PC-9 (cell line): ENCODE measurements around the gene AXIN2. TPM values are rescaled to one million over a fixed set of nuclear protein-coding genes. Genes with fewer than 3 reads are reported as not detected.

Source experiments
- BruUV-seq: library from RNA; stranded (reverse); fragments of 400-500 nt; replicated peaks from 2 replicates; lab custom pipeline; 2021; lab: Mats Ljungman, UMichigan
- CTCF ChIA-PET: fragments of 300-600 bp; sonication (Branson Sonifier 250); formaldehyde crosslinking; loops from one replicate; lab custom pipeline; 2022; ENCODE audit warnings: antibody characterized with exemption; lab: Charles Lee
- POLR2A ChIA-PET: fragments of 300-600 bp; sonication (Branson Sonifier 250); formaldehyde crosslinking; loops from one replicate; lab custom pipeline; 2022; ENCODE audit warnings: antibody characterized with exemption; ENCODE audit not compliant: unreplicated experiment; lab: Charles Lee
- DNase-seq, 2 experiments: peaks; one replicate each; pipeline versions ENCODE4 v3.0.0 to v3.0.0-alpha.2; 2015 to 2022; ENCODE audit warnings: mixed read lengths in 1 of 2
- H2AFZ ChIP-seq: fragments of 200-600 bp; sonication (generic); 2 replicates; pipeline ENCODE4 v1.8.1; 2017; ENCODE audit warnings: antibody characterized with exemption
- H3F3A ChIP-seq: fragments of 200-600 bp; sonication (generic); 2 replicates; pipeline ENCODE4 v1.8.1; 2017; ENCODE audit warnings: antibody characterized with exemption, mild to moderate bottlenecking, low read depth; ENCODE audit not compliant: insufficient read depth
- H3K27ac ChIP-seq: fragments of 200-600 bp; sonication (generic); 2 replicates; pipeline ENCODE4 v1.6.1; 2016; ENCODE audit warnings: mixed run types
- H3K27me3 ChIP-seq: fragments of 200-600 bp; sonication (generic); 2 replicates; pipeline ENCODE4 v1.6.1; 2016; ENCODE audit warnings: low read depth, mixed run types; ENCODE audit not compliant: insufficient read depth
- H3K36me3 ChIP-seq: fragments of 200-600 bp; sonication (generic); 2 replicates; pipeline ENCODE4 v1.6.1; 2016; ENCODE audit warnings: low read depth, mixed run types
- H3K4me1 ChIP-seq: fragments of 200-600 bp; sonication (generic); replicated peaks from 2 replicates; pipeline ENCODE4 v1.6.1; 2016; ENCODE audit warnings: mixed run types; ENCODE audit not compliant: insufficient read depth
- H3K4me2 ChIP-seq: fragments of 200-600 bp; sonication (generic); 2 replicates; pipeline ENCODE4 v1.6.1; 2017; ENCODE audit warnings: mixed run types
- H3K4me3 ChIP-seq: fragments of 200-600 bp; sonication (generic); 2 replicates; pipeline ENCODE4 v1.6.1; 2016; ENCODE audit warnings: mixed run types
- H3K79me2 ChIP-seq: fragments of 200-600 bp; sonication (generic); 2 replicates; pipeline ENCODE4 v1.6.1; 2017; ENCODE audit warnings: low read depth, mixed run types
- H3K9me2 ChIP-seq: fragments of 200-600 bp; sonication (generic); 2 replicates; pipeline ENCODE4 v1.8.1; 2017; ENCODE audit warnings: mild to moderate bottlenecking; ENCODE audit not compliant: insufficient read depth
- H3K9me3 ChIP-seq: fragments of 200-600 bp; sonication (generic); 2 replicates; pipeline ENCODE4 v1.8.1; 2016; ENCODE audit warnings: low read depth; ENCODE audit not compliant: insufficient read depth
- H4K20me1 ChIP-seq: fragments of 200-600 bp; sonication (generic); 2 replicates; pipeline ENCODE4 v1.8.1; 2017; ENCODE audit not compliant: insufficient read depth
- CTCF ChIP-seq: fragments of 200-600 bp; sonication (generic); conservative IDR thresholded peaks from 2 replicates; pipeline ENCODE4 v1.6.1; 2017; ENCODE audit warnings: mixed run types, antibody characterized with exemption, mild to moderate bottlenecking, moderate library complexity
- EZH2 ChIP-seq: fragments of 200-600 bp; sonication (generic); IDR thresholded peaks from 2 replicates; pipeline ENCODE4 v1.8.0; 2017; ENCODE audit warnings: antibody characterized with exemption, low read depth
- intact Hi-C: fragments of 100-400 bp; cut with micrococcal nuclease; formaldehyde crosslinking; loops from one replicate; pipeline ENCODE4 v1.10.0; 2022; ENCODE audit not compliant: unreplicated experiment
- total RNA-seq: library from RNA; stranded (reverse); gene quantifications from 2 replicates; pipeline ENCODE4 v1.2.3, GENCODE V29; 2021

The AXIN2 gene
- total RNA-seq, 1 experiment from 2014 or later = 0.24 TPM

- H3K27me3 ChIP-seq = no peaks in the 10 kb centered on the region
- H3K4me3 ChIP-seq = no peak overlapping the region
- CTCF ChIA-PET = no interaction called here
- H4K20me1 ChIP-seq = no peaks in the 10 kb centered on the region
- H3K4me1 ChIP-seq = no peaks in the 10 kb centered on the region
- TF ChIP-seq EZH2 (no peak), CTCF (no peak)
- POLR2A ChIA-PET = no interaction called here
- no TSS peak for BruUV-seq
- H3K79me2 ChIP-seq = no peaks in the 10 kb centered on the region
- no peak for DNase-seq
- no peaks in the 10 kb centered on the region for H3F3A ChIP-seq
- H3K9me3 ChIP-seq = no peaks in the 10 kb centered on the region
- H3K36me3 ChIP-seq = no peaks in the 10 kb centered on the region
- H3K4me2 ChIP-seq = no peak overlapping the region
- intact Hi-C loops = no loop called here
- no peak overlapping the region for H2AFZ ChIP-seq
- H3K27ac ChIP-seq = no peak overlapping the region
- no peaks in the 10 kb centered on the region for H3K9me2 ChIP-seq
These were observed 37.3 kb upstream of the AXIN2 start for GRCh38 chr17:65598746-65599145.

GRCh38 chr17:65595071-65595656 lies 33.7 kb upstream of the AXIN2 start:
- BruUV-seq = no TSS peak
- Histone ChIP-seq H4K20me1 (no peaks in the 10 kb centered on the region), H3K4me3 (no peak overlapping the region), H3K36me3 (no peaks in the 10 kb centered on the region), H3K4me2 (no peak overlapping the region), H3K27me3 (no peaks in the 10 kb centered on the region), H3K79me2 (no peaks in the 10 kb centered on the region), H3K9me3 (no peaks in the 10 kb centered on the region), H3K27ac (no peak overlapping the region), H3K4me1 (no peaks in the 10 kb centered on the region), H2AFZ (no peak overlapping the region), H3K9me2 (no peaks in the 10 kb centered on the region), H3F3A (no peaks in the 10 kb centered on the region)
- no peak for DNase-seq
- TF ChIP-seq EZH2 (no peak), CTCF (no peak)
- ChIA-PET CTCF (no interaction called here), POLR2A (no interaction called here)
- intact Hi-C loops = no loop called here

- no peaks in the 10 kb centered on the region for H3K9me3 ChIP-seq
- no peak overlapping the region for H3K4me2 ChIP-seq
- POLR2A ChIA-PET = no interaction called here
- no peak for DNase-seq
- no peaks in the 10 kb centered on the region for H3K36me3 ChIP-seq
- intact Hi-C loops = no loop called here
- no peak overlapping the region for H2AFZ ChIP-seq
- no peak for TF ChIP-seq EZH2
- no peak for TF ChIP-seq CTCF
- no peaks in the 10 kb centered on the region for H3K79me2 ChIP-seq
- H3F3A ChIP-seq = no peaks in the 10 kb centered on the region; the same call in 1 of the 2 replicates
- CTCF ChIA-PET = no interaction called here
- H3K4me3 ChIP-seq = no peak overlapping the region
- H3K4me1 ChIP-seq = peaks cover under 1% of the 10 kb centered on the region; the same call in 1 of the 2 replicates
- no peaks in the 10 kb centered on the region for H3K9me2 ChIP-seq
- no peak overlapping the region for H3K27ac ChIP-seq
- no peaks in the 10 kb centered on the region for H4K20me1 ChIP-seq
- no peaks in the 10 kb centered on the region for H3K27me3 ChIP-seq
- BruUV-seq = no TSS peak
These were observed 32.7 kb upstream of the AXIN2 start for GRCh38 chr17:65593855-65594845.
